ENCODE results near the gene SELP.

DNA sequence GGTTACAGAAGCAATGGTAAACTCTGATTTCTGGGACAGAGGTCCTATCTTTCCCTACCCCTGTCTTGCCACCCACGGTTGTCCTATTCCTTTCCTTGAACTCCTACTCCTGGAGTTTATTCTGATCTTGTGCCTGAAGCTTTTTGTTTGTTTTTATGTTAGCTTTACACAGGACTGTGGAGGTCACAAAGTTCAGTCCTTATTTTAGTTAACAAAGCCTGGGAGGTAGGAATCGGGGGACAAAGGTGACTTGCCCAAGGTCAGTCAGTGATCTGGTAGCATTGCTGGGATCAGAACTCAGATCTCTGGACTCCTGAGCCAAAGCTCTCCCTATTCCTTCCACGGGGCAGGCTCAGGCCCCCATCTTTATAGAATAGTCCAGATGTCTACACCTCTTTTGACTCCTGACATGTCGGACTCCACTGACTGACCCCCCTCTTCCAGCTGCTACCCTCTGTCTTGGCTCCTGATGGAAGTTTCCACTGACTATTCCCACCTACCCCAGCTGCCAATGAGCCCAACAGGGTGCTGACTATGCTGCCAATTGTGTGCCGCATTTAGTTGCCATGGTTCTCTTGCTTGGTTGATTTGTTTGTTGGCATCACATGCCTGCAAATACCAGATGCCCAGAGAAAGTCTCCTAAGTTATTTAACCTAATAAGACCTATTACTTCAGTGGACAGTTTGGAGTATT lies 53.5 kb downstream of the SELP start:
- TF ChIP-seq, protein P1, sequence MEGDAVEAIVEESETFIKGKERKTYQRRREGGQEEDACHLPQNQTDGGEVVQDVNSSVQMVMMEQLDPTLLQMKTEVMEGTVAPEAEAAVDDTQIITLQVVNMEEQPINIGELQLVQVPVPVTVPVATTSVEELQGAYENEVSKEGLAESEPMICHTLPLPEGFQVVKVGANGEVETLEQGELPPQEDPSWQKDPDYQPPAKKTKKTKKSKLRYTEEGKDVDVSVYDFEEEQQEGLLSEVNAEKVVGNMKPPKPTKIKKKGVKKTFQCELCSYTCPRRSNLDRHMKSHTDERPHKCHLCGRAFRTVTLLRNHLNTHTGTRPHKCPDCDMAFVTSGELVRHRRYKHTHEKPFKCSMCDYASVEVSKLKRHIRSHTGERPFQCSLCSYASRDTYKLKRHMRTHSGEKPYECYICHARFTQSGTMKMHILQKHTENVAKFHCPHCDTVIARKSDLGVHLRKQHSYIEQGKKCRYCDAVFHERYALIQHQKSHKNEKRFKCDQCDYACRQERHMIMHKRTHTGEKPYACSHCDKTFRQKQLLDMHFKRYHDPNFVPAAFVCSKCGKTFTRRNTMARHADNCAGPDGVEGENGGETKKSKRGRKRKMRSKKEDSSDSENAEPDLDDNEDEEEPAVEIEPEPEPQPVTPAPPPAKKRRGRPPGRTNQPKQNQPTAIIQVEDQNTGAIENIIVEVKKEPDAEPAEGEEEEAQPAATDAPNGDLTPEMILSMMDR (IDR thresholded peaks at IDR 0.05; ENCODE audit: insufficient read depth, low read length, poor library complexity, severe bottlenecking): no peak
- TF ChIP-seq EZH2phosphoT487 (conservative IDR thresholded peaks at IDR 0.05; ENCODE audit: low read length): no peak

All from SU-DHL-6 (cell line).